NCI-H226 (cell line): ENCODE measurements around the gene SORCS2.

Experiments
- DNase-seq: peaks from one replicate; pipeline ENCODE4 v3.0.0-alpha.2; 2015

SORCS2 gene

DNA sequence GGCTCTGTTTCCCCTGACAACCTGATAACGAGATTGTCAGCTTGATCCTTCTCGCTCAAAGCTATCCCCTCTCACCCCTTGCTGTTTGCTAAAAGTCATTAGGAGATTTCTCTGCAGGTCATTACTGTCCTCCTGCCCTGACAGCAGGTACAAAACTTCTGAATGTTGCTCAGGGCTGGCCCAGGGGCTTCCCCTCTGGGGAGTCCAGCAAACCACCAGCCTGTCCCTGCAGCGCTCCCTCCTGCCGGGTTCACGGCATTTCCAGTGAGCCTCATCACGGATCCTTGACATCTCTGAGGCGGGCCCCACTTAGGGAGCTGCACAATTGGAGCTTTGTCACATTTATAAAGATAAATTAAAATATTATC is 5.2 kb upstream of the SORCS2 start:
- no peak for DNase-seq

DNA sequence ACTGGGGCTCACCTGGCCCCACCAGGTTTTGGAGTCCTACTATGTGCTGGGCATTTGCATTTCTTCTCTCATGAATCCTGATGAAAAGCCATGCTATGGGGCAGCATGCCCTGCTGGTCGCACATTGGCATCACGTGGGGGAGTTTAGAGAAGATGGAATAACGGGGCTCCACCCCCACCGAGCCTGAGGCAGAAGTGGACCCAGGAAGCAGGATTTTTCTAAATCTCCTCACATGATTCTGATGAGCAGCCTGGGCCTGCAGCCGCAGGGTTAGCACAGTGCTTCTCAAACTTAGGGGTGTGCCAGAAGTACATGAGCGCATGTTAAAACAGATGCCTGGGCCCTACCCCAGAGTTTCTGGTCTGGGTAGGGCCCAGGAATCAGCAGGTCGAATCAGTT is 4.6 kb upstream of the SORCS2 start:
- no peak for DNase-seq

DNA sequence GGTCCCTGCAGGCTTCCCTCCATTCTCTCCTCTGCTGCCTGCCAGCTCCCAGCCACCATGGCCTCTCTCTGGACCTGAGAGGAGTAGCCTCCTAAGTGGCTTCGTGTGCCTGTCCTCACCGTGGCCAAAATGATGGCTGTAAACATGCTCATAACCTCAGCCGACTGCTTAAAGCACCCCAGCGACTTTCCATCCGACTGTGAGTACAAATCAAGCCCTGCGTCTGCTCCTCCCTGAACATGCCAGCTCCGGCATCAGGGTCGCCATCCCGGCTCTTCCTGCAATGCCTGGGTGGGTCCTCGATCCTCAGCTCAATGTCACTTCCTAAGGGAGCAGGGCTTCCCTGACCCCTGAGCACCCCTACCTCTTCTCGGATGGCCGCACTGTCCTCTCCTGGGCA is 3.3 kb upstream of the SORCS2 start:
- DNase-seq = no peak

DNA sequence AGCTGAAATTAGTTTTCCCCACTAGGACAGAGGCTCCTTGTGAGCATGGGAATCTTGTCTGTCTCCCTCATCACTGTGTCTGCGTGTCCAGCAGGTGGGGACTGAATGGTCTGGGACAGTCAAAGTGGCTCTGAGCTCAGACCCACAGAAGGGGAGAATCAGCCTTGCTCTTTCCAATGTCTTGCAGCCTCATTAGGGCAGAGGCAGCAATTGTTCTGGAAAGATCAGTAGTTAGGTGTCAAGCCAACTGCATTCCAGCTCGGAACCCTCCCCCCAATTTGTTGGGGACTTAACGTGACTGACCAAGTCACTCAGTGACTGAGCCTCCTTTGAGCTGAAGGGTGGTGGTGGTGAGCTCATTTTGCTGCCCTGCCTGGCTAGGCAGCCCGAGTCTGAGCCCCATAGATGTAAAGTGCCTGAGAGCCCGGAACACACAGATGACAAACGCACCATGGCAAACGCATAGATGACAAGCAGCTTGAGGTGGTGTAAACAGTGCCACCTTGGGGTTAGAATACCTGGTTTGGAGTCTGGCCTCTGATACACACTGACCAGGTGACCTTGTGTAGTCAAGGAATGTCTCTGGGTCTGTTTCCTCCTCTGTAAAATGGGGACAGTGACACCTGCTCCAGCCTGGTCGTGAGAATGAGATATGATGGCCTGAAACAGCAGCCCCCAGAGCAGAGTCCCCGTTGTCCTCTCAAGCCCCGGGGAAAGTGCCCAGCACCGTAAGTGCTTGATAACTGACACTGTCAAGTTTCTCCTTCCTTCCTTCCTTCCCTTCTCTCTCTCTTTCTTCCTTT is 2.7 kb upstream of the SORCS2 start:
- no peak for DNase-seq

DNA sequence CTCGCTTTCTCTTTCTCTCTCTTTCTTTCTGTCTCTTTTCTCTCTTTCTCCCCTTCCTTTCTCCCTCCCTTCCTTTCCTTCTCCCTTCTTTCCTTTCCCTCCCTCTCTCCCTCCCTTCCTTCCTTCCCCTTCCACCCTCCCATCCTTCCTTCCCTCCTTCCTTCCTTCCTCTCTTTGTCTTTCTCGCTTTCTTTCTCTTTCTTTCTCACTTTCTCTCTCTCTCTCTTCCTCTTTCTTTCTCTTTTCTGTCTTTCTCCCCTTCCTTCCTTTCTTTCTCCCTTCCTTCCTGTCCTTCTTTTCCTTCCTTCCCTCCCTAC is 2.1 kb upstream of the SORCS2 start:
- DNase-seq = no peak

DNA sequence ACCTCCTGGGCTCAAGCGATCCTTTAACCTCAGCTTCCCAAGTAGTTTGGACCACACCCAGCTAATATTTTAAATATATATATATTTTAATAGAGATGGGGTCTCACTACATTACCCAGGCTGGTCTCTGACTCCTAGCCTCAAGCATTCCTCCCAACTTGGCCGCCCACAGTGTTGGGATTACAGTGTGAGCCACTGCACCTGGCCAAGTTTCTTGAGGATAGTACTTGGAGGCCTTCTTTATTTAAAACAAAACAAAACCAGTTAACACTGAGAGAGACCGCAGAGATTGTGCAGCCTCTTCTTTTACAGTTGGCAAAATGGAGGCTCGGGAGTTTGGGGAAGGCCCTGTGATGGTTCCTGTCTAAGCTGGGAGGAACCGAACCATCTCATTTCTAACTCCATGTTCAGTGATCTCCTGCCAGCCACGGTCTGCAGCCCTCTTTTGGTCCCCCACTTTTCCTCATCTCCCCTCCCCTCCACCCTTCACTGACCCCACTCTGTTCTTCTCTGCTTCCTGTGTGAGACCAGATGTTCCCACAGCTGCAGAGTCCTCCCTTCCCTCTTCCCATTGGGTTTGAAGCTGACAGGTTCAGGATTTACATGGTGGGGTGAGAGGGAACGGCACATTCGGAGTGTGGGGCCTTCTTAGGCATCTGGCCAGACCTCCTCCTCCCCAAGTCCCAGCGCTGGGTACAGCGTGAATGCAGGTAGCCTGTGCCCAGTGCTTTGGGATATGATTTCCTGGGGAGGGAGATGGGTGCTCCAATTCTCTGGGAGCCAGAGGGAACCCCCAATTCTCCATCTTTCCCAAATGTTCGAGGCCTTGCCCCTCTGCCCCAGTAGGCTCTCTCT is 1.4 kb upstream of the SORCS2 start:
- no peak for DNase-seq

DNA sequence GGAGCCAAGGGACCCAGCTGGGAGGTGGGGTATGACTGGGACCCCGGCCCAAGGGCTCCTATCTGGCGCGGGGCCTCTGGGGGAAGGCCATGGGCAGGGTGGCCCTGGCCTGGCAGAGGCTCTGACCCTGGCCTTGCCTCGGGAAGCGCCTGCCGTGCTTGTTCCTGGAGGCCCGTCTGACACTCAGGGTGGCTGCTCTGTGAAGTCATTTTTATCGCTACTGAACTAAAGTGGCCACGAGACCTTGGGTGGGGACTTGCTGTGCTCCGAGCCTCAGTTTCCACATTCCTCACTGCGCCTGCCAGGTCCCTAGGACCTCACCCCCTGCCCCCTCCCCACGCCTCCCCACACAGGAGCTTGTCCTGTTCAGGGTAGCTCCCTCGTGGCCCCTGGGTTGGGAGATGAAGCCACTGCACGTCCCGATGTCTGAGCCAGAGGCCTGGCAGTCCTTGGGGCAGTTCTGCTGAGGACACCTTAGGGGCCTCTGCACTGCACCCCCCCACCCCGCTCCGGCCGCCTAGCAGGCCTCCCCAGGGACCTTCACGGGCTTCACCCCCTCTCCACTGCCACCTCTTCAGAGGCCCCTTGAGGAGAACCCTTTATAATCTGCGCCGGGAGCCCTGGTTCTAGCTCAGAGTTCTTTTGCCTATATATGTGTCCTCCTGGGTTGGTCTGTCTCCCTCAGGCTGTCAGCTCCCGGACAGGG is 639 bp upstream of the SORCS2 start:
- DNase-seq = no peak

DNA sequence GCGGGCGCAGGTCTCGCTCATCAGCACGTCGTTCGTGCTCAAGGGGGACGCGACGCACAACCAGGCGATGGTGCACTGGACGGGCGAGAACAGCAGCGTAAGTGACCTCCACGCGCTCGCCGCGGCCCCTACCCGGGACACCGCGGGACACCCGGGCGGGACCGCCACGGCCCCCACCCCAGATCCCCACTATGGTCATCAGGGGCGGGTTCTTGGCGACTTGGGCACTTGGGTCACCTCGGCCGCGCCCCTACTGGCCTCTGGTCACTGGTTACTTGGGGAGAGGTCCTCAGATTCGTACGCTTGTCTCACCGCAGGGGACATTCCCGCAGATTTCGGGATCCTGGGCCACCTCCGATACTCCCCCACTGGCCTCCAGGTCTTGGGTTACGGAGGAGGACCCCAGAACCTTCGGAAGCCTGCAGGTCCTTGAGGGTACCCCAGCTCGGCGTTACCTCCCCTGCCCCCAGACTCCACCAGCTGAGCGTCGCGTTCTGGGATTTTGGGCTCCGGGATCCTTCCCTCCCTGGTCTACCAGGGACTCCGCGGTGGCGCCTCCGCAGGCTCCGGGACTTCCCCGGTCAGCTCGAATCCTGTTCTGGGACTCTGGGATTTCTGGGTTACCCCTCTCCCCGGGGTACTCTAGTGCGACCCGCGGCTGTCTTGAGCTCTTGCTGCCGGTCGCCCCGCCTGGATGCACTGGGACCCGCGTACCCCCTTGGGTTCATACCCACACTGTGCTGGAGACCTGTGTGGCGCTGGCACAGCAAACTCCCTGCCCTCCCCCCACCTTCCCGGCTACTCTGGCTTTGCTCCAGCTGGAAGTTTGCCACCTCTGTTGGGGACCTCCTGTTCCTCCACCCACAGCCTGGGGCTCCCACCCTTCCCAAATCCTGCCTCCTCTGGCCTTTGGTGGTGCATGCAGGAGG is 956 bp downstream of the SORCS2 start:
- no peak for DNase-seq

DNA sequence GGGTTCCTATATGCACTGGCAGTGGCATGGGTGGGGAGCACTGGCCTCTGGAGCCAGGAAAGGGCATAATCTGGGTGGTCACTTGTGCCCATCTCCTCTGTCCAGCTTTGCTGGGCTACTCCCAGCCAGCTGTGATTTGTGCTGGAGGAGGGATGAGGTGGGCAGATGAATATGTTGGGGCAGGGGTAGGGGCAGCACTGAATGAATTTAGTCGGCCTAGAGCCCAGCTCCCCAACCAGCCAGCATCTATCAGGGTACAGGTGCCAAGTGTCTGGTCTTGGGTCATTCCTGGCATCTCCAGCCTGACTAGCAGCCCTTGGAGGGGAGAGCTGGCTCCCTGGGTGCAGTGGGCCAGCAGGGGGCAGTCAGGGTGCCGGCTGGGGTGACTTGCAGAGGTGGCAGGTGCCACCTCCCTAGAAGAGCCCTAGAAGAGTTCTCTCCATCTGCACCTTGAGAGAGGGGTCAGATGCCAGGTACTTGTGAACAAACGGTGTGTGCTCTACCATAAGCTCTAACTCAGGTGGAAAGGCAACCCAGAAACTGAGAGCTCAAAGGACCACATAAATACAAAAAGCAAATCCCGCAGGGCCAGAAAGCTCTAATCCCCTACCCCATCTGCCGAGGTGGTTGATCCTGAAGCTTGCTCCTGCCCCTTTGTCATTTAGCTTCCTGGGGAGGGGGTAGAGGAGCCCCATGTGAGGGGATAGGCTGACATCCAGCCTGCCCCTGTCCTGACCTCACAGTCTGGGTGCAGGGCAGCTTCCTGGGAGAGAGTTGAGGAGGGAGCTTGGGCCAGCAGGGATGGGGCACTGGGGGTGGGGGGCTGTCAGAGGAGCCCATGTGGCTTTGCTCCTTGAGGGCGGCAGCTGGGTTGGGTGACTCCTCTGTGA is 2.2 kb downstream of the SORCS2 start:
- DNase-seq = no peak

DNA sequence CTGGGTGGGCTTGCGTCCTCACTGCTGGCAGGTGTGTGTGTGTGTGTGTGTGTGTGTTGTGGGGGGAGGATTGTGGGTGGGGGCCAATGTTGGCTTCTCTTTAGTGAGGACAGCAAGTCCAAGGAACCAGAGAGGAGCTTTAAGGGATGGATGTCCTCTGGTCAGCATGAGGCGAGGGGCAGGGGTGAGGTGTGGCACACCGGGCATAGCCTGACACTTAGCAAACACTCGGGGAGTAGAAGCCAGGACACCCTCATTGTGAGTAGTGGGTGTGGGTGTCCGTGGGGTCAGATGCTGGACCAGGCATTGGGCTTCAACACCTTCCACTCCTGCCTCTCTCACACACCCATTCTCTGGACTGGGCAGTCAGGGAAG is 2.8 kb downstream of the SORCS2 start:
- DNase-seq = no peak

DNA sequence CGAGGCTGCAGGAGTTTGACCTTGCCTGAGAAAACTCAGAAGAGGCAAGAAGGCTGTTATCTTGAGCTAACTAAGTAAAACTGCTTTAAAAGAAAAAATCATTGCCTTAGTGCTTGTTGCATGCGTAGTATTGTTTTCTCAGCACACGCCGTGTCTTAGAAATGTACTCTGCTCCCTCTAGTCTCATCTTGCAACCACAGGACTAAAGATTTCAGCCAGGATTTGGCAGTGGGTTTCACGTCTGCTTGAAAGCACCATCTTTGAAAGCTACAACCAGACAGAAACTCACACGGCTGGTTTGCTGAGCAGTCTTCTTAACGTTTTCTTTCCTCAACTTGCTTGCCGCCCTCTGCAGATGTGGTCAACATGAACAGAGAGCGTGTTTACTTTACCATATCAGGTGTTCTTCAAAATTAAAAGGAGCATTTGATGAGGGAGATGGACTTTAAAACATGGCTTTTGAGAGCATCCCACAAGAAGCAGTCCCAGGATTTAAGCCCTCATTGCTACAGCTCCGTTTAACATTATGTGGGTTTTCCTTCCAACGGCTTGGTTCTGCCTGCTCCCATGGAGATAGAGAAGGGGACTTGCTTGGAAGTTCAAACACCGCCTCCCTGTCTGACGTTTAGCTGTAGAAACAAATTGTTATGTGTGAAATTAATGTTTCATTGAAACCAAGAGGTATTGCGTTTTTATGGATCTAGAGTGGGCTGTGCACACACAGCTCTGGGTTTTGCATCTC is 3.4 kb downstream of the SORCS2 start:
- DNase-seq = no peak

DNA sequence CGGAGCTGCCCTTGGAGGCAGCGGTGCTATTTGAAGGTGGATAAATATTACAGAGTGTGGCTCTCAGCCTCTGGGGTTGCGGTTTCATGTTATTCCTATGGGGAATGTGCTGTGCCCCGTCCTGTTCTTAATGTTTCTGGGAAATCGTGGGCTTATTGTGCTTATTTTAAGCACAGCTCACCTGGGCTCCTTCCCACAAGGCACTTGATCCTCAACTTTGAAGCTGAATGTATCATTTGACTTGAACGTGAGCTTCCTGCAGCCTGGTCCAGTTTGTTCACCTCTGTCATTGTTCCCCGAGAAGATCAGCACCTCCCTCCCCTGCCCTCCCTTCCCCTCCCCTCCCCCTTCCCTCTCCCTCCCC is 3.9 kb downstream of the SORCS2 start:
- no peak for DNase-seq

DNA sequence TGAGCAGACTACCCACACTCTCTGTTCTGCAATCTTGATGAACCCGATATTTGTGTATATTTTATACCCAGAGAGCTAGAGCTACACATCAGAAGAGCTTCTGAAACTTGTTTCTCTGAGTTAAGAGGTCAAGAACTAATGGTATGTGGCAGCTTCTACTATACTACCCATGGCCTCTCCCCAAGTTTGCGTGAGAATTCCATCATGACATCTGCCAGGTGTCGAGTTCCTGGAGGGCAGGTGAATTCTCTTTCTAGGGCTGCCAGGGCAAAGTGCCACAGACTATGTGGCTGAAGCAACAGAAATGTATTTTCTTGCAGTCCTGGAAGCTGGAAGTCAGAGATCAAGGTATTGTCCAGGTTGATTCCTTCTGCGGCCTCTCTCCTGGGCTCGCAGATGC is 4.4 kb downstream of the SORCS2 start:
- DNase-seq = no peak

DNA sequence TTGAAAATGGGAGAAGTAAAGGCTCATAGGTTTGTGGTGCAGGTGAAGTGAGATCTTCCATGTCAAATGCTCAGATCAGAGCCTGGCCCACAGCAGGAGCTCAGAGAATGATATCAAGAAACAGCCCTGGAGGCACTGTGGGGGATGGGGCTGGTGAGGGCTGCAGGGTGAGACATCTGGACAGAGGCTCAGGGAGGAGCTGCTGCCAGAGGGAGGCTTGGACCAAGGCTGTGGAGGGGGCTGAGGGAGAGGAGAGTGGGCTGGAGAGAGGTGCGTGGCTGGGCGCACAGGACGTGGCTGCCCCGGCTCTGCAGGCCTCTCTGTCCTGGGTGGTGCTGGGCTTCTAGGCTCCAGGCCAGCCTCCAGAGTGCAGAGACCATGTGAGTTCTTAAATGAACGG is 5.6 kb downstream of the SORCS2 start:
- DNase-seq = no peak

DNA sequence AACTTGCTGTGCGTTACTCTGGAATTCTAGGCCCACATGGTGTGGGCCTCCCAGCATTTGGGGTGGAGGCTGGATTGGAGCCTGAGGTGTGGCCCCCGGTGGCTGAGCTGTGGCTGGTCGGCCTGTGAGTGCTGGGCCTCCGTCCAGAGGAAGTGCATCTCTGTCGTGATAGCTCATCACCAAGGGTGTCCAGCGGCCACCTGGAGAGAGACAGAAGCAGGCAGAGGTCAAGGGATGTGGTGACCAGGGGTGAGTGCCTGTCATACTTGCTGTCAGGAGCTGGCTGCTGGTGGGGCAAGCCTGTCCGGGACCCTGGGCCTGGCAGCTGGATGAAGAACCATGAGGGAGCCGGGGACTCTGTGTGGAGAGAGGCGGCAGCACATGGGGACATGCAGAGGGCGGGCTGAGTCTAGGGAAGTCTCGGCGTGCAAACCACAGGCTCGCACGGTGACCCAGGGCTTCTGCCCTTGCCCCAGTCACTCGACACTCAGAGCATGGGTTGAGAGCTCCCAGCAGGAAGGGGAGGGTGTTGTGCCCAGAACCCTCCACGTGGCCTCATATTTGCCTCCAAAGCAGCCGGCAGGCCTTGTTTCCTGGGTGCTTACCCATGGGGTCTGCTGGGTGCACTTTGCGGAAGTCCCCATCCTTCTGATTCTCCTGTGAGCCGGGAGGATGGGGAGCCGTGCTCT is 6.2 kb downstream of the SORCS2 start:
- DNase-seq = no peak

DNA sequence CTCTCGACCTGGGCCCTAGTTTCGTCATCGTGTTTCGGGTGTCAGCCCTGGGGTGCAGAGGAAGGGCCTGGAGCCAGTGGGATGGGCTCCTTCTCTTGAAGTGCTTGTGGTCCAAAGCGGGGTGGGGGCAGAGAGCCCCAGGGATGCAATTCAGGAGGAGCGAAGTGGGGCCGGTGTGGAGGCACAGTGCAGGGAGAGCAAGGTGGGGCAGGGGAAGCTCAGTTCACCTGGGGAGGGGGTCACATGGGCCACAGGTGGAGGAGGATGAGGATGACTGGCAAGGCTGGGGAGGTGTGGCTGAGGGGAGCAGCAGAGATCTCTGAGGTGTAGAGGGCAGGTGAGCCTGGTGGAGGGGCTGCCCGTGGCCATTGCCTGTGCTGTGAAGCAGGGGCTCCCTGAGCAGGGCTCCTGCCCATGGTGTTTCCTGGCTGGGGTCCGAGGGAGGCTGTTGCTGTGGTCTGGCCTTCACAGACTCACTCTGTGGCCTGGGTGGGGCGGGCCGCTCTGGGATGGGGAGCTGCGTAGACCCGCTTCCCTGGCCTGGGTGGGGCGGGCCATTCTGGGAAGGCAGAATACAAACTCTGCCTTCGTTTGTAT is 6.9 kb downstream of the SORCS2 start:
- DNase-seq = no peak

DNA sequence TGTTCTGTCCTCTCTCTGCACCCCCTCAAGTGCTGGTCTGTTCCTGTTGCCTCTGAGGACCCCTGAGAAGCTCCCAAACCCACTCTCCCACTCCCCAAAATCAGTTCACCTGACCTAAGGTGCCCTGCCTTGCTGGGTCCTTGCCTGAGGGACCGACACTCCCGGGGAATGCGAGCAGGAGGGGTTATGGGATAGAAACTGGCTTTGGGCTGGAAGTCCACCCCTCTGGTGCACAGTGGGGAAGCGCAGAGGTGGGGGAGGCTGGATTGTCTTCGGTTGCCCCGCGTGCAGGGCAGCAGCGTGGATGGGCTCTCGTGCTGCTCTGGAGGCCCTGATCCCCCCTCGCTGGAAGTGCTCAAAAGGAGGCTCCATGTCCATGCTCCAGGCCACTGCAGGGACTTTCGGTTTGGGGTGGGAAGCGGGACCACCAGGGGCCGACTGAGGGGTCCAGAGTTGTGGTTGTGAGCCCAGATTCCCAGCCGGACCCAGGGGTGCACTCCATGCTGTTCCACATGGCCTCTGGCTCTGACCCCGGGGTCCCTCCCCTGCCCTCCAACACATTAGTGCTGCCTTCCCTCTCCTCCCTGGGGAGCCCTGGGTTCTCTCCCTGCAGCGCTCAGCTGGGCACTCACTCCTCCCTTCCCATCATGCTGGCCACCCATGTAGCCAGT is 7.6 kb downstream of the SORCS2 start:
- DNase-seq = no peak

DNA sequence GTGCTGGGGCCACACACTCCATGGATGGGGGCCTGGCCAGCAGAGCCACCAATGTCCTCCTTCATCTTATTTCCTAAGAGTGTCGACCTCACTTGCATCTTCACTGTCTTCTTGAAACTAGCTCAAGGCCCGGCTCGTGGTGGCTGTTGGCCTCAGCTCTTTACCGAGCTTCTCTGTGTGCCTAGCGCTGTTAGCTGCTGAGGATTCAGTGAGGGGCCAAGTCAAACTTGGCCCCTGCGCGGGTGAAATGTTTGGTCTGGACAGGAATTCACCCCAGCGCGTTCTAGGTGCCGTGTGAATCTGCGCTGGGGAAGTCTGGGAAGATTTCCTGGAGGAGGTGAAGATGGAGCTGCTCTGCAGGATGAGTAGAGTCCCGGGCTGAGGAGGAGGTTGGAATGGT is 8.5 kb downstream of the SORCS2 start:
- no peak for DNase-seq
